ENCODE measurements around the gene PRSS33.

DNA sequence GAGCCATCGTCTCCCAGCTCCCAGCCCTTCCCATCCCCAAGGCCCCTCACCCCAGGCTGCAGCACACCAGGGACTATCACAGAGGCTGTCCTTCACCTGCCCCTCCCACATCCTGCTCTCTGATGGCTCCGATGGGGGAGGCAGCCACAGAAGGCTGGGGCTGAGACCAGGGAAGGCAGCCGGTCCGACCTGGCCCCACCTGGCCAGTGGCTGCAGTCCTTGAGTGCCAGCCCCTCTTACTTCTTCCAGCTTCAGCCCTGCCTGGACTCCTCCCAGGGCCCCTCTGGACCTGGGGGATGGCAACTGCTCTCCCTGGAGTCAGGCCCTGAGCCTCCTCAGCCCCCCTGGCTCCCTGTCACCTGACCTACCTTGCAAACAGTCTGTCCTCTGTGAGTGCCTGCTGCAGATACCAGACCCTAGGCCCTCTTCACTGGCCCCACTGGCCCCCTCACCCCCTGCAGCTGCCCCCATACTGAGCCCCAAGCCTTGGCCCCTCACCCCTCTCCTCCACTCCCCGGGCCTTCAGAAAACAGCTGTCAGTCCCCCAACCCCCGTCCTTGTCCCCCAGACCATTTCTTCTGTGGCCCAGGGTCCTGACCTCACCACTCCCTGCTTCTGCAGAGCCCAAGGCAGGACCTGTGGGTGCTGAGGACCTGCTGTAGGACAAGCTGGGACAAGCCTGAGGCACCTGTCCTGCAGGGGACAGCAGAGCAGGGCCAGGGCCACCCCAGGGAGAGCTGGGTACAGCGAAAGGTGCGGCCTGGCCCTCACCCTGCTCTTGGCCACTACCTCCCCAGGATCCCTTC, 47.5 kb downstream of the PRSS33 start:
- TF ChIP-seq POLR2AphosphoS5 (IDR thresholded peaks at IDR 0.05) (no peak), POLR2A (IDR thresholded peaks at IDR 0.05) (no peak)
- TF ChIP-seq, protein P1, sequence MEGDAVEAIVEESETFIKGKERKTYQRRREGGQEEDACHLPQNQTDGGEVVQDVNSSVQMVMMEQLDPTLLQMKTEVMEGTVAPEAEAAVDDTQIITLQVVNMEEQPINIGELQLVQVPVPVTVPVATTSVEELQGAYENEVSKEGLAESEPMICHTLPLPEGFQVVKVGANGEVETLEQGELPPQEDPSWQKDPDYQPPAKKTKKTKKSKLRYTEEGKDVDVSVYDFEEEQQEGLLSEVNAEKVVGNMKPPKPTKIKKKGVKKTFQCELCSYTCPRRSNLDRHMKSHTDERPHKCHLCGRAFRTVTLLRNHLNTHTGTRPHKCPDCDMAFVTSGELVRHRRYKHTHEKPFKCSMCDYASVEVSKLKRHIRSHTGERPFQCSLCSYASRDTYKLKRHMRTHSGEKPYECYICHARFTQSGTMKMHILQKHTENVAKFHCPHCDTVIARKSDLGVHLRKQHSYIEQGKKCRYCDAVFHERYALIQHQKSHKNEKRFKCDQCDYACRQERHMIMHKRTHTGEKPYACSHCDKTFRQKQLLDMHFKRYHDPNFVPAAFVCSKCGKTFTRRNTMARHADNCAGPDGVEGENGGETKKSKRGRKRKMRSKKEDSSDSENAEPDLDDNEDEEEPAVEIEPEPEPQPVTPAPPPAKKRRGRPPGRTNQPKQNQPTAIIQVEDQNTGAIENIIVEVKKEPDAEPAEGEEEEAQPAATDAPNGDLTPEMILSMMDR (IDR thresholded peaks at IDR 0.05), result no peak
